Measurements from ENCODE around the gene GRID2.

- TF ChIP-seq CTCF (IDR thresholded peaks at IDR 0.05), result no peak
- no peak for TF ChIP-seq EP300 (IDR thresholded peaks at IDR 0.05)
Observed at GRCh38 chr4:93540562-93540961, 1236.8 kb downstream of the GRID2 start.

All from upper lobe of left lung (tissue), 4 donors.